ENCODE results near the gene TMEM74B.

TMEM74B gene

DNA sequence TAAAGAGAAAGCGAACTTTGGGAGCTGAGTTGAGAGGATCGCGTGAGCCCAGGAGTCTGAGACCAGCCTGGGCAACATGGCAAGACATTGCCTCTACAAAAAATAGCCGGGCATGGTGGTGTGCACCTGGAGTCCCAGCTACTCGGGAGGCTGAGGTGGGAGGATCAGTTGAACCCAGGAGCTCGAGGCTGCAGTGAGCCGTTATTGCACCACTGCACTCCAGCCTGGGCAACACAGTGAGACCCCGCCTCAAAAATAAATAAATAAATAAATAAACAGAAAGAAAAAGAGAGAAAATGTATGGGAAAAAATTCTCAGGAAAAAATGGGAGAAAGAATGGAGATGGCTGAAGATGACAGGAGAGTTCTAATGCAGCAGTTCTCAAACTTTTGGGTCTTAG is 21.0 kb upstream of the TMEM74B start:
- DNase-seq (ENCODE audit: low read depth): no peak

DNA sequence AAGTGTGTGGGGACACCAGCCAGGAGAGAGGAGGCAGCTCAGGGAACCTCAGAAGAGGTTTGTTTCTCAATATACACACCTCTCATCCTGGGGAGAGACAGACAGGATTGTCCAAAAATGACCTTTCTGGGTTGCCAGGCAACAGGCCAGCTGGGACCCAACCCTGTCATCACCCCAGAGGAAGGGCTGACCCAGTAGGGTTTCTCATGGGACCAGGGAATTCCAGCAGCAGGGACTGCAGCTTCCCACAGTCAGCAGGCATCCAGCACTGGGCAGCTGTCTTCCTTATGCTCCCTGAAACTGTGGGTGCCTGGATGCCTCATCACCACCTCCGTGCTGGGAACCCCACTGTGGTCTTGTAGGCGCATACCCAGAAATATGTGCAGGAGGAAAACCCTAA is 19.8 kb upstream of the TMEM74B start:
- no peak for DNase-seq (ENCODE audit: low read depth)

DNA sequence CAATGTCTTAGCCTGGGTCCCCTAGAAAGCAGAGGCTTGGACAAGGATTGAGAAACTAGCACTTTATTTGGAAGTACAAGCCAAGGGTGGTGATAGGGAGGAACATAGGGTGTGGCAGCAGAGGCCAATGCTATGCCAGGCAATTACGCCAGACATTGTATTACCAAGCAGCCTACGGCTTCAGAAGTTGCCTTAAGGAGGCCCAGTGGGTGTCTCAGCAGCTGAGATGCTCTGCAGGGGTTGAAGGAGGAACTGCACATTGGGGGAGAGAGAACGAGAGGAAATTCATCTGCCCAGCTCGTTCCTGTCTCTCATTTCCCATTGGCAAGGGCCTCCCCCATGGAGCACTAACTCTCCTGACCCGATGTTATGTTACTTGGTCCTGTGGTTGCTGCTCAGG is 19.3 kb upstream of the TMEM74B start:
- DNase-seq (ENCODE audit: low read depth): no peak

DNA sequence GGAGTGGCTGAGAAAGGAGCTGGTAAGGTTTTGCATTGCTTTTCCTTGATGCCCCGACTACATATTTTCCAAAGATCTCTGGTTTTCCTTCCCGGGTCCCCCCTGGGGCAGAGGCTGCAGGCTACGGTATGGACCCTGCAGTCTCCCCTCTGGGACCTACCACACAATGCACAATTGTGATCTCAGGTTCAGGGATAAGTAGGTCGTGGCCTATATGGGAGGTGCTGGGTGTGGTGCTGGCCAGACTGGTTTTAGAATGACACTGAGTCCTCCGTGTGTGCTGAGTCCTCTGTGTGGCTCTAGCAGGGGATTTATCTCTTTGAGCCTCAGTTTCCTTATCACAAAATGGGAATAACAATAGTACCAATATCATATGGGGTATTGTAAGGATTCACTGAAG is 18.8 kb upstream of the TMEM74B start:
- DNase-seq (ENCODE audit: low read depth): no peak

DNA sequence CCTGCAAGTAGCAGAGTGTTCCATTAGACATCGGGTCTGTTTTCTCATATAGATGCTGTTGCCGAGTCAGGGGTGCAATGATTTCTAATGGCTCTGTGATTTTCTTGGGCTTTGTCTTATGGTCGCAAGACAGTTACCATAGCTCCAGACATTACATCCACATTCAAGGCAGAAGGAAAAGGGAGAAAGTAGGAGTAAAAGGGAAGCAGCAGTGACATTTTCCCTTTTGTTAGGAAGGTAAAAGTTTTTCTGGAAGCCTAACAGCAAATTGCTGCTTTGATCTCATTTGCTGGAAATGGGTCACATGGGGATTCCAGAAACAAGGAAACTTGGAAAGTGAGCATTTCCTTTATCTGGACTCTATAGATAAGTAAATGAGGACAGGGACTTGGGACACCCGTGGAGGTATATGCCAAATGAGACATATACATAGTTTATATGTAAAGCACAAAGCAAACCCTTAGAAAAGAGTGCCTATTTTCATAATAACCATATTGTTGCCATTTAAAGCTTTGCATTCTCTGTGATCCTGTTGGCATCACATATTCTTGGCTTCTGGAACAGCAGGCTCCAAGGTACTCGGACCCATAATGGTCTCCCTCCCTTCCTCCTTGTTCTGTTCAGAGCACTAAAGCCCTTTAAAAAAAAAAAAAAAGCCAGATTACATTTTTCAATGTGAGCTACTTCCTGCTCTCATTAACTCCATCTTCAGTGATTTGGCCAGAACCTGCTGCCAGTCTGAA is 18.2 kb upstream of the TMEM74B start, which contains the start of gene C20orf202:
C20orf202 (plus strand) TSS at position 693 of the 743 bp plus-strand sequence. CDS start 132 bp downstream, outside the sequence.
- DNase-seq (ENCODE audit: low read depth): no peak

DNA sequence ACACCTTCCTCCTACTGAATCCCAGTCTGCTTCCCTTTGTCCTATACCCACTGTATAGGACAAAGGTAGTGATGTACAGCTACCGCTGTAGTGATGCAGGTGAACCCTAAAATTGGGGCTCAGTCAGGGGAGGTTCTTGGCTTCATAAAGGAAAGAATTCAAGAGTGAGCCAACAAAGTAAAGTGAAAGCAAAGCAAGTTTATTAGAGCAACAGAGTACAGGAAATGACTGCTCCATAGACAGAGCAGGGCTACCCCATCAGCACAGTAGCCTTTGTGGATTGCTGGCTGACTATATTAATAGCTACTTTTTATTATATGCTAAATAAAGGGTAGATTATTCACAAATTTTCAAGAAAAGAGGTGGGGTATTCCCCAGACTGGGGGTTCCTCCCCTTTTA is 15.2 kb upstream of the TMEM74B start:
- DNase-seq (ENCODE audit: low read depth): no peak

DNA sequence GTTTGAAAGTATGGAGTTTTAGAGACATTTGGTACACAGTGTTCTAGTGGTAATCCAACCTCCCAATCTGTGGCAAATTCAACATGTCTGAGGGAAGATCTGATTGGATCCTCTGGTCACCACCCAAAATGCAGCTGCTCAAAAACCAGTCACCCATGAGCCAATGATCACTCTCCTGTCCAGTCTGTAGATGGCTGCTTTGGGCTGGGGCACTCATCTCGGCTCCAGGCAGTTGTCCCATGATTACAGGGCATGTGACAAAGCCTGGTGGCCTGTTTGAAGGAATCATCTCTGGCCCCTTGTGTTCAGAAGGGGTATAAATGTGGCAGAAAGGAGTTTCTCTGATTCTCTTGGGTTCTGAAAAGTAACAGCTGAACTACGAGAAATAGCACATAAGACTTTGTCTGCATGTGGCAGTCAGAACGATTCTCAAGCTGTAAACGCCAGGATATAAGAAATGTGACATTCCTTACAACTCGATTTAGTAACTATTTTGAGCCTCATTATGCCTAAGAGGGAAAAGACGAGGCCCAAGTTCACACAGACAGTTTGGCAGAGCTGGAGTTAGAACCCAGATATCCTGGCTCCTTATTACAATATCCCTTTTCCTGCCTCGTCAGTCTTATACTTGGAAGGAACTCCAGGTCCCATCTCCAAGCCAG is 14.6 kb upstream of the TMEM74B start:
- DNase-seq (ENCODE audit: low read depth): no peak

DNA sequence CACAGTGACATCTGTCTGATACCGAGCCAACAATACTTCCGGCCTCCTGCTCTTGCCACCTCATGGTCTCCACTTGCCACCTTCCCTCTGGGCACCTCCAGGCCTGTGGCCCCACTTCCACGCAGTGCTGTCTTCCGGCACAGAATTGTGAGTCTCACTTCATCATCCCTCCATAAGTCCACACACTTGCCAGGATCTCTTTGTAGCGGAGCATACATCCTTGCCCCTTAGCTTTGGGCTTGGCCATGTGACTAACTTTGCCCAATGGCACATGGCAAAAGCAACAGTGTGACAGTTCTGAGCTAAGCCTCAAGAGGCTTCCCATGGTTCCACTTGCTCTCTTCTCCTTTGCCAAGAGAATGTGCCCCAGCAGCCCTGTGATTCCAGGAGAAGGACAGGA is 14.0 kb upstream of the TMEM74B start:
- DNase-seq (ENCODE audit: low read depth): no peak

DNA sequence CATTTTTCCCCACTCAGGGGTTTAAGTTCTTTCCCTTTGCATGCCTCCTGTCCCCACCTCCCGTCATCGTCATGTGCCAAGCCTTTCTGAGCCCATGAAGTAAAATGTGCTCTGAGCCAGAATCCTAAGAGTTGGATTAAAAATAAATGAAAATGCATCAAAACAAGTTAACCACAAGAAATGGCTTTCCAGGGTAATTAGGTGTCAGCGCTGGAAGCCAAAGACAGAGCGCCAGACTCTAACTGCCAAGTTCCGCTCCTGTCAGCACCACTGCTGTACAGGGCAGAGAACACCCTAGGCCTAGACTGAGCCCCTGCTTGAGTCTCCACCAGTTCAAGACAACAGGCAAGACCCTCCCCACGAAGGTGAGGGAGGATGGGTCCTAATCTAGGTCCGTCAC is 13.0 kb upstream of the TMEM74B start:
- no peak for DNase-seq (ENCODE audit: low read depth)

DNA sequence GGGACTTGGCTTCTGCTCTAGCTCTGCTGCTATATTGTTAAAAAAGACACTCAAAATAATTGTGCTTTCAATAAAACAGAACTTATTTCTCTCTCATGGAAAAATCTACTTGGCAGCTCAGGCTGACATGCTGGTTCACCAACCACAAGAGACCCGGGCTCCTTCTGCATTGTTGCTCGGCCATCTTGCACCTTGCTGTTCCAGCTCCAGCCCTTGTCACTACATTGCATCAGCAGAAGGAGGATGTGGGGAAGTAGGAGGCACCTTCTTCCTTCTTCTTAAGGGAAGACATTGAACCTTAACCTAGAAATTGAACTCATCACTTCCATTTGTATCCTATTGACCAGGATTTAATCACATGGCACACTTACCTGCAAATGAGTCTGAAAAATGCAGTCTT is 11.9 kb upstream of the TMEM74B start:
- DNase-seq (ENCODE audit: low read depth): no peak

DNA sequence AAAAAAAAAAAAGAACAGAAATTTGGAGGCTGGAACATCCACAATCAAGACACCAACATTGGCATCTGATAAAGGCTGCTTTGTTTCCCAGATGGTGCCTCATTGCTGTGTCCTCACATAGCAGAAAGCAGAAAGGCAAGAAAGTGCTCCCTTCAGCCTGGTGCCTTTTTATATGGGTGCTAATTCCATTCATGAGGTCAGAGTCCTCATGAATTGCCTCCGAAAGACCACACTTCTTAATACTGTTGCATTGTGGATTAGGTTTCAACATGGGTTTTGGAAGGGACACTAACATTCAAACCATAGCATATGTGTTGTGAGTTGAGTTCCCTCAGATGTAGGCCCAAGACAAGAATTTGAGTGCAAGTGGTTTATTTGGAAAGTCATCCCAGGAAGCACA is 10.4 kb upstream of the TMEM74B start:
- no peak for DNase-seq (ENCODE audit: low read depth)

DNA sequence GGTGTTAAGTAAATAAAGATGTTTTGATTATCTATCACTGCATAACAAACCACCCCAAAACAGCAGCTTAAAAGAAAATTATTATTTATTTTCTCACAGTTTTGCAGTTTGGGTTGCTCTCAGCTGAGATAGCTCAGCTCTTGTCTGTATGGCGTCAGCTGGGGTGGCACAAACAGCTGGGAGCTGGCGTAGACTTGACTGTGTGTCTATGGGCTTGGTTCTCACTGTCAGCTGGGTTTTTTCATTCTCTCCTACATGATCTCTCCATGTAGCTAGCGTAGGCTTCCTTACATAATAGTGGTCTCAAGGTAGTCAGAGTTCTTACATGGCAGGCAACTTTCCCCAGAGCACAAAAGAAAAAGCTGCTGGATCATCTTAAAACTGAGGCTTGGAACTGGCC is 6.5 kb upstream of the TMEM74B start:
- no peak for DNase-seq (ENCODE audit: low read depth)

DNA sequence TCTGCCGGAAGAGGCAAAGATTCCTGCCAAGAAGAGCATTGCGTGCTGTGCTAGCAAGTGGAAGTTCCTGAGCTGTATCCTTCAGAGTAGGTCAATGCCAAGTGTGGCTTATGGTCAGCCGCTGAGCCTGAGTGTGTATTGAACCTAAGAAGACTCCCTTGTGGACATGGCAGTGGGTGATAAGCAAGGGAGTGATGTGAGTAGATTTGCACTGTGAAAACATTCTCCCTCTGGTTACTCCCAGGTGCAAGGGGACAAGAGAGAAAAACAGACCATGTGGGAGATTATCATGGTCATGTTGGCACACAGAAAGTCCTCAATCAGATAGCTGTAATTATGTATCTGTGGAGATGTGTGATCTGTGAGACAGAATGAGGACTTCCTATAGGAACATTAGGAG is 6.1 kb upstream of the TMEM74B start:
- no peak for DNase-seq (ENCODE audit: low read depth)

DNA sequence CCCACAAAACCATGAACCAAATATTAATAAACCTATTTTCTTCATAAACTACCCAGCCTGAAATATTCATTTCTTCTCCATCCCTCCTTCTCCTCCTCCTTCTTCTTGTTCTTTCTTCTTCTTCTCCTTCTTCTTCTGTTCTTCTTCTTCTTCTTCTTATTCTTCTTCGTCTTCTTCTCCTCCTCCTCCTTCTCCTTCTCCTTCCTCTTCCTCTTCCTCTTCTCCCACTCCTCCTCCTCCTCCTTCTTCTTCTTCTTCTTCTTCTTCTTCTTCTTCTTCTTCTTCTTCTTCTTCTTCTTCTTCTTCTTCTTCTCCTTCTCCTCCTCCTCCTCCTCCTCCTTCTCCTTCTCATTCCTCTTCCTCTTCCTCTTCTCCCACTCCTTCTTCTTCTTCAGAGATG is 5.0 kb upstream of the TMEM74B start:
- no peak for DNase-seq (ENCODE audit: low read depth)

DNA sequence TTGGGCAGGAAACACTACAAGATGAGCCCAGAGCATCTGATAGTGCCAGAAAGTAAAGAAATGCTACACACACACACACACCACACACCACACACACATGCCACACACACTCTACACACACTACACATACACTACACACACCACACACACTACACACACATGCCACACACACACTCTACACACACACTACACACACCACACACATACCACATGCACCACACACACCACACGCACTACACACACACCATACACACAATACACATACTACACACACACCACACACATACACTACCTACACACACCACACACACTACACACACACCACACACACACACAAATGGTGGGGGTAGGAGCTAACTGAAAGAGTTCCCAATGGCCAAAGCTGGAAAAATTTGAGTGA is 3.6 kb upstream of the TMEM74B start:
- DNase-seq (ENCODE audit: low read depth): no peak

DNA sequence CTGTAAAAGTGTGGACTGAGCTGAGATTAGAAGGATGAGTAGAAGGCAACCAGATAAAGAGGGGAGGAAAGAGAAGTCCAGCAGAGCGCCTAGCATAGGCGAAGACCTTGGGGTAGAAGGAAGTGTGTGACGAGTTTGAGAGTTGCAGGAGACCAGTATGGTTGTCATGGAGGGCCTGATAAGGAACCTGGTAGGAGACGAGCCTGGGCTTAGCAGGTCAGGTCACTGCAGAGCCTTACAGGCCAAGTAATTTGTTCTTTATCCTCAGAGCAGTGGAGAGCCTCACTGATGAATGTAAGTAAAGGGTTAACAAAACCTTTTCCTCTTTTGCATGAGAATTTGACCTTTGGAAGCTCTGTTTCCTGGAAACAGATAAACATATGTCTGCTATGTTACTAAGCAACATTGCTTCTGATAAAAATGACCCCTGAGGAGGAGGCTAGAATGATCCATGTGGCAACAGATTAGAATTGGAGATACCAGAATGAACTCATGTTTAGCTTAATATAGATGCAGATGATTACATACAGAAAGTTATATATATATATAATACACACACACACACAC is 2.9 kb upstream of the TMEM74B start:
- DNase-seq (ENCODE audit: low read depth): no peak

DNA sequence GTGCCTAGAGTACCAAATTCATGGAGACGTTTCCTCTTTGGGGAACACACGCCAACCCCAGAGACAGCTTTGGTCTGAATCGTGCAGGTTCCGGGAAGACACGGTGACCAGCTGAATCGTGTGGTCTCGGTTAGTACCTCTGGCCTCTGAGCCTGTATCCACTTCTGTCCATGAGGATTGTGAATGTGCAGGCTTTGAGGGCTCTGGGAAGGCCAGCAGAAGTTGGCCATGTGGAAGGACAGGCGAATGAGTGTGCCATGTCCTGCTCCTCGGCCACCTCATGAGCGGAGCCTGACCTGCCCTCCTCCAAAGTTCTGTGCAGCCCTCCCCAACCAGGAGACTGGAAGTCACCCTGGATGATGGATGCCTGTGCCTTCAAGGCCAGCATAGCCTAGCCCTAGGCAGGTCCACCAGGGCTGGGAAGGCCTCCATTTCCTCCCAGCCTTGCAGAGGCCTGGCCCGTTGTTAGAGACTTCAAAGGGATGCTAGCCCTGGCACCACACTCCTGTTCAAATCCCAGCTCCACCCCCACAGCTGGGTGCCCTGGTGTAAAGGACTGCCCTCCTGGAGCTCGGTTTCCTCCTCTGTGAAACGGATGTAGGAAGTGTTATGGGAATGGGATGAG is 1.7 kb upstream of the TMEM74B start:
- DNase-seq (ENCODE audit: low read depth): no peak

DNA sequence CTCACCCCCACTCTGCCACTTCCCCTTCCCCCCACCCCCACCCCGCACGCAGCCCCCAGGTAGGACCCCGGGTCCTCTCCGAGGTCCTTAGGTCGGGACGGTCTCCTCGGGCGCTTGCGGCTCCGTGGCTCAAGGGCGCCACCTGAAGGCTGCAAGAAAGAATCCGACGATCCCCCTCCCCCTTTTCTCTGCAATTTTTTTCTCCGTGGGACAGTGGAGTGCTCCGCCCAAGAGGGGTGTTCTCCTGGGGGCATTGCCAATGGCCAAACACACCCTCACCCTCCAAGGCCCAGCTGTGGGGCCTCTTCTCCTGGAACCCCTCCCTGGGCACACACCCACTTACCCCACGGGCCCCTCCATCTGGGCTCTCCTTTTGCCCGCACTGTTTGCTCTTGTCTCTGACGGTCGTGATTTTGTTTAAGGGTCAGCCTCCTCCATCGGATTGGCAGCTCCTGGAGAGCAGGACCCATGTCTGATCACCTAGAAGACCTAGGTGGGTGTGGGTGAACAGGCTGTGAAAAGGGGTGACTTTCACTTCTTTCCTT is 1.1 kb upstream of the TMEM74B start:
- peak; percentile 59 for DNase-seq (ENCODE audit: low read depth)

DNA sequence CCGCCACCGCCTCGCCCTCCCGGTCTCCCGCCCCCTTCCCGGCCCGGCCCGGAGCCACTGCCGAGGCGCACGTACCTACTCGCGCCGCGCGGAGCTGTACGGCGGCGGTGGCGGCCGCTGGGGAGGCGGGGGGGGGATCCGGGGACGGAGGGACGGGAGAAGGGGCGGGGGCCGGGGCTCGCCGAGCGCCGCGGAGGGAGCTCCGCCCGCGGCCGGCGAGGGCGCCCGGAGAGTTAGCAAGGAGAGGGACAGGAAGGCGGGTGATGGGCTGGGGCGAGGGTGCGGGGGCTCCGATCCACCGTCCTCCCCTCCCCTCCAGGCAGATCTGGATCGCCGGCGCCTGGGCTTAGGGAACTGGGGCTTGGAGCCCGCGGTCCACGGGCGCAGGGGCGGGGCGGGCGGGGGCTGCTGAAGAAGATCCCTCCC is 548 bp upstream of the TMEM74B start:
- no peak for DNase-seq (ENCODE audit: low read depth)

DNA sequence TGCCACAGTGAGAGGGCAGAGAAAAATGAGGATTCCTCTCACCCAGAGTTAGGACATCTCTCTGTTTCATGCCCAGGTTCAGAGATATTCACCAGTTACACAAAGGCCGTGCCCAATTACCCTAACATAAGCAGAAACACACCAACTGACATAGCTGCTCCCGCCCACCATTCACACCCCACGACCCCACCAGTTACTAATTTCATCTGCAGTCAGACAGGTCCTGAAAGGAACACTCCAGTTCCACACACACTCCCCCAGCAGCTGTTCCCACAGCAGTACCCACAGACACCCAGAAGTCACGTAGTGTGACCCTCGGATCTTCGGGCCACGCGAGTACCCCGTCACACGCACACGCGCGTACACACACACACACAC is 532 bp downstream of the TMEM74B start:
- no peak for DNase-seq (ENCODE audit: low read depth)

DNA sequence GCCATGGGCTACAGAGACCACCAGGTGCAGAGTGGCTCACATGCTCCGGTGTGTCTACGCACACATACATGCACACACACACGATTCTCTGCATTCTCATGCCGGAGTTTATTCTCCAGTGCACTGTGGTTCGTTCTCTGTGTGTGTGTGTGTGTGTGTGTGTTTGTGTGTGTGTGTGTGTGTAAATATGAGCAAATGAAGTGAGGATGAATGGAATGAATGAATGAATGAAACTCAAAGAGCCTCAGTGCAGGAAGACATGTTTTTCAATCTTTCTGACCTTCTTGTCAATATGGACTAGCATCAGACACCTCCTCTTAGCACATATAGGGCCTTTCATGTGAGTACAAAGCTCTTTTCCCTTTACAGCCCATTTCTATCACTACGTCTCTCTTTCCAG is 1.6 kb downstream of the TMEM74B start:
- no peak for DNase-seq (ENCODE audit: low read depth)

DNA sequence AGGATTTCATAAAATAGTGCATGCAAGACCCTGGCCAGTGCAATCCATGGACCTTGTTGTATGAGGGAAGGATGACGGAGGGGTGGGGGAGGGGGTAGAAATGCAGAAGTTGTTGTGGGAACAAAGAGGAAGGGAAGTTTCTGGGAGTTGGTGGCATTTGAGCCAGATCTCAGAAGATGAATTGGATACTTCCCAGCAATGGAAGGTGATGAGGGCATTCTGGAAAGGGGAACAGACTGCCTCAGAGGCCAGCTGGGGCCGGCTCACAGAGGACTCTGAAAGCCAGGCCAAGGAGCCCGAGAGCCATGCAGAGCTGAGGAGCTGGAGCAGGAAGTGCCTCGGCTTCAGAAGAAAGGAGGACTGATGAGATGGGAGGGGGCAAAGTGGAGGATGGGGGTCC is 2.7 kb downstream of the TMEM74B start:
- no peak for DNase-seq (ENCODE audit: low read depth)

DNA sequence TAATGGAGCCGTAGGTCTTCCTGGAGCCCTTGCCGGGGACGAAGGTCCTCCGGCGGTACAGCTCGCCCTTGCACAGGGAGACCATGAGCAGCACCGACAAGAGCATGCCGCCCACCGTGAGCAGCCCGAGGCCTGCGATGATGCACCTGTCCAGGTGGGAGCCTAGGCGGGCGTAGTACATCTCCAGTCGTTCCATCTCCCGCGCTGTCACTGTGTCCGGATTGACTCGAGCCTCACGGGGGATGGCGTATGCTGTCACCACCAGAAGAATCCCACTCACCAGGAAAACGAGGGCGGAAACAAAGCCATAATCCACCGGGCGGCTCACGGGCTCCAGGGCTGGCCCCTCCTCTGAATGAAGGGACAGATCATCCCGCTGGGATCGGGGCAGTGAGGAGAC is 3.8 kb downstream of the TMEM74B start:
- no peak for DNase-seq (ENCODE audit: low read depth)

Data from ELR (cell line).